K562 (cell line): Measurements from ENCODE around the gene RRAD. TPM values are rescaled to one million over a fixed set of nuclear protein-coding genes. Genes with fewer than 3 reads are reported as not detected.
A peak's percentile ranks its signal among the peaks of the same experiment; 100 is the strongest.

Experiments
- BRD4 ChIP-seq: fragments of 200-600 bp; sonication (generic); IDR thresholded peaks from 2 replicates; pipeline ENCODE4 v1.6.1; 2017; ENCODE audit warnings: inconsistent platforms
- CBX1 ChIP-seq: sonication (generic); IDR thresholded peaks from 2 replicates; pipeline ENCODE4 v1.6.1; 2016; ENCODE audit warnings: antibody characterized with exemption, low read depth, mild to moderate bottlenecking
- DACH1 ChIP-seq: fragments of 450-650 bp; IDR thresholded peaks from 2 replicates; pipeline ENCODE4 v1.6.1; 2018; ENCODE audit not compliant: partially characterized antibody
- KDM2B ChIP-seq: fragments of 250-450 bp; sonication (Bioruptor Pico); IDR thresholded peaks from 2 replicates; pipeline ENCODE4 v1.8.0; 2021; ENCODE audit warnings: mild to moderate bottlenecking, moderate library complexity
- PHF21A ChIP-seq: fragments of 450-650 bp; IDR thresholded peaks from 2 replicates; pipeline ENCODE4 v1.6.1; 2017; ENCODE audit warnings: low read depth, borderline replicate concordance
- PRMT5 ChIP-seq: sonication (generic); formaldehyde crosslinking; IDR thresholded peaks from 2 replicates; pipeline ENCODE4 v1.5.0; 2020; ENCODE audit warnings: missing genetic modification reagents
- PTRF ChIP-seq: fragments of 450-650 bp; IDR thresholded peaks from 2 replicates; pipeline ENCODE4 v1.6.1; 2016; ENCODE audit warnings: mild to moderate bottlenecking, missing genetic modification characterization, missing compliant biosample characterization
- RBM22 ChIP-seq: fragments of 200-400 bp; formaldehyde crosslinking; IDR thresholded peaks from 2 replicates; pipeline ENCODE4 v1.6.1; 2018; ENCODE audit warnings: low read length, low read depth; ENCODE audit not compliant: poor library complexity, severe bottlenecking
- RBM25 ChIP-seq: fragments of 200-400 bp; formaldehyde crosslinking; IDR thresholded peaks from 2 replicates; pipeline ENCODE4 v1.6.1; 2018; ENCODE audit warnings: low read length, low read depth, moderate library complexity; ENCODE audit not compliant: severe bottlenecking
- SMC3 ChIP-seq: conservative IDR thresholded peaks from 2 replicates; pipeline ENCODE4 v1.6.1; 2011; ENCODE audit warnings: low read depth, low read length, improper control_type of control experiment; ENCODE audit not compliant: insufficient read depth
- SRF ChIP-seq, 2 experiments: fragments of 250-450, 450-650 bp in 1 of 2; sonication (Bioruptor Pico) in 1 of 2; sonication (generic) in 1 of 2; formaldehyde crosslinking; IDR thresholded peaks; 2 replicates each; pipeline versions ENCODE4 v1.5.0 to v1.5.1; 2020 to 2022; ENCODE audit warnings: mild to moderate bottlenecking in 1 of 2, missing genetic modification reagents in 1 of 2
- polyA plus RNA-seq, 8 experiments: library from polyadenylated mRNA; depleted of rRNA in 4 of 8; stranded (reverse) in 5 of 8; unstranded in 3 of 8; fragments of >200 nt; fragmentation: Nextera tagmentation in 2 of 8; fragmentation: Illumina TruSeq in 1 of 8; extraction: Ambion mirVana in 2 of 8; extraction: Trizol in 1 of 8; gene quantifications; 2 replicates each; pipeline versions ENCODE4 v1.2.1 to v1.2.3, GENCODE V29; 2011 to 2014; ENCODE audit warnings: inconsistent platforms in 1 of 8, missing spikeins in 1 of 8
- total RNA-seq, 7 experiments: library from RNA; depleted of rRNA in 6 of 7; stranded (reverse); fragments of >200 nt in 6 of 7; fragmentation: Illumina TruSeq in 2 of 7; extraction: Trizol in 2 of 7; gene quantifications; 2 replicates each; pipeline versions ENCODE4 v1.2.1 to v1.2.3, GENCODE V29; 2011 to 2021; ENCODE audit warnings: low replicate concordance in 1 of 7
- TF ChIP-seq, protein P1 (sequence below): sonication (generic); formaldehyde crosslinking; IDR thresholded peaks from 2 replicates; pipeline ENCODE4 v1.8.1; 2023; ENCODE audit warnings: missing genetic modification reagents, mild to moderate bottlenecking, borderline replicate concordance

The RRAD gene
- total and polyA plus RNA-seq, 9 of the 15 experiments (the other 6 are each of a cell fraction or from before 2014, with no cell fraction given), result 0.09 to 0.20 (median 0.13) TPM; not detected in 5

GRCh38 chr16:66872943-66873684, 52.2 kb downstream of the RRAD start (continued):
- TF ChIP-seq PTRF (tag) (no peak), RBM22 (no peak), PRMT5 (CRISPR knock-in tag) (no peak), KDM2B (CRISPR knock-in tag) (no peak), RBM25 (peak; percentile 63), SRF (CRISPR knock-in tag; IDR thresholded peaks at IDR 0.05) (peak in 1 of 2 experiments; percentile 57; a peak in 1 of 4 replicates), CBX1 (peak; percentile 86; the same call in 1 of the 2 replicates), BRD4 (no peak), SMC3 (peak; percentile 76), PHF21A (no peak), DACH1 (no peak)
- TF ChIP-seq, protein P1, sequence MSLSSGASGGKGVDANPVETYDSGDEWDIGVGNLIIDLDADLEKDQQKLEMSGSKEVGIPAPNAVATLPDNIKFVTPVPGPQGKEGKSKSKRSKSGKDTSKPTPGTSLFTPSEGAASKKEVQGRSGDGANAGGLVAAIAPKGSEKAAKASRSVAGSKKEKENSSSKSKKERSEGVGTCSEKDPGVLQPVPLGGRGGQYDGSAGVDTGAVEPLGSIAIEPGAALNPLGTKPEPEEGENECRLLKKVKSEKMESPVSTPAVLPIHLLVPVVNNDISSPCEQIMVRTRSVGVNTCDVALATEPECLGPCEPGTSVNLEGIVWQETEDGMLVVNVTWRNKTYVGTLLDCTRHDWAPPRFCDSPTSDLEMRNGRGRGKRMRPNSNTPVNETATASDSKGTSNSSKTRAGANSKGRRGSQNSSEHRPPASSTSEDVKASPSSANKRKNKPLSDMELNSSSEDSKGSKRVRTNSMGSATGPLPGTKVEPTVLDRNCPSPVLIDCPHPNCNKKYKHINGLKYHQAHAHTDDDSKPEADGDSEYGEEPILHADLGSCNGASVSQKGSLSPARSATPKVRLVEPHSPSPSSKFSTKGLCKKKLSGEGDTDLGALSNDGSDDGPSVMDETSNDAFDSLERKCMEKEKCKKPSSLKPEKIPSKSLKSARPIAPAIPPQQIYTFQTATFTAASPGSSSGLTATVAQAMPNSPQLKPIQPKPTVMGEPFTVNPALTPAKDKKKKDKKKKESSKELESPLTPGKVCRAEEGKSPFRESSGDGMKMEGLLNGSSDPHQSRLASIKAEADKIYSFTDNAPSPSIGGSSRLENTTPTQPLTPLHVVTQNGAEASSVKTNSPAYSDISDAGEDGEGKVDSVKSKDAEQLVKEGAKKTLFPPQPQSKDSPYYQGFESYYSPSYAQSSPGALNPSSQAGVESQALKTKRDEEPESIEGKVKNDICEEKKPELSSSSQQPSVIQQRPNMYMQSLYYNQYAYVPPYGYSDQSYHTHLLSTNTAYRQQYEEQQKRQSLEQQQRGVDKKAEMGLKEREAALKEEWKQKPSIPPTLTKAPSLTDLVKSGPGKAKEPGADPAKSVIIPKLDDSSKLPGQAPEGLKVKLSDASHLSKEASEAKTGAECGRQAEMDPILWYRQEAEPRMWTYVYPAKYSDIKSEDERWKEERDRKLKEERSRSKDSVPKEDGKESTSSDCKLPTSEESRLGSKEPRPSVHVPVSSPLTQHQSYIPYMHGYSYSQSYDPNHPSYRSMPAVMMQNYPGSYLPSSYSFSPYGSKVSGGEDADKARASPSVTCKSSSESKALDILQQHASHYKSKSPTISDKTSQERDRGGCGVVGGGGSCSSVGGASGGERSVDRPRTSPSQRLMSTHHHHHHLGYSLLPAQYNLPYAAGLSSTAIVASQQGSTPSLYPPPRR, result no peak
